Stimulated activated CD8-positive, alpha-beta memory T cell treated with anti-CD3 and anti-CD28 coated beads, Interleukin-12 subunit alpha, Interleukin-12 subunit beta, amount 100 ng/mL, for 24 hours (primary cell): ENCODE measurements around the gene CDK18.
A peak's percentile ranks its signal among the peaks of the same experiment; 100 is the strongest.

Experiments used
- DNase-seq: peaks from one replicate; pipeline ENCODE4 v3.0.0-alpha.2; 2020; ENCODE audit errors: extremely low read depth

CDK18 gene

DNA sequence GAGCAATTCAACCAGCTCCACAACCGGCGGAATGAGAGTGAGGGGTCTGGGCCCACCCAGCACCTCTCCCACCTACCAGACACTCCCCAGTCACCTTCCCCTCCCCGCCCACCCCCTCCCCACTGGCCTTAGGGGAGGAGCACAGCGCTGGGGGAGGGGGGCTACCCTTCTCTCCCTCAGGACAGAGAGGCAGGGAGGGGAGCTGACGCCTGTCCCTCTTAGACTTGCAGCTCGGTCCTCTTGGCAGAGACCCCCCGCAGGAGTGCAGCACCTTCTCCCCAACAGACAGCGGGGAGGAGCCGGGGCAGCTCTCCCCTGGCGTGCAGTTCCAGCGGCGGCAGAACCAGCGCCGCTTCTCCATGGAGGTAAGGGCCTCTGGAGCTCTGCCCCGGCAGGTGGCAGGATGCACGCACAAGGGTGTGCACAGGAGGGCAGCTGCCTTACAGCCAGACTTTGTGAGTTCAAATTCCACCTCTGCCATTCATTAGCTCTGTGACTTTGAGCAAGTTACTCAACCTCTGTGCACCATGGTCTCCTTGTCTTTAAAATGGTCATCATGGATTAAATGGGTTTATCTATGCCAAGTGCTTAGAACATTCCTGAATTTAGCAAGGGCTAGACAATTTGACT lies 18.9 kb downstream of the CDK18 start:
- DNase-seq, result no peak

DNA sequence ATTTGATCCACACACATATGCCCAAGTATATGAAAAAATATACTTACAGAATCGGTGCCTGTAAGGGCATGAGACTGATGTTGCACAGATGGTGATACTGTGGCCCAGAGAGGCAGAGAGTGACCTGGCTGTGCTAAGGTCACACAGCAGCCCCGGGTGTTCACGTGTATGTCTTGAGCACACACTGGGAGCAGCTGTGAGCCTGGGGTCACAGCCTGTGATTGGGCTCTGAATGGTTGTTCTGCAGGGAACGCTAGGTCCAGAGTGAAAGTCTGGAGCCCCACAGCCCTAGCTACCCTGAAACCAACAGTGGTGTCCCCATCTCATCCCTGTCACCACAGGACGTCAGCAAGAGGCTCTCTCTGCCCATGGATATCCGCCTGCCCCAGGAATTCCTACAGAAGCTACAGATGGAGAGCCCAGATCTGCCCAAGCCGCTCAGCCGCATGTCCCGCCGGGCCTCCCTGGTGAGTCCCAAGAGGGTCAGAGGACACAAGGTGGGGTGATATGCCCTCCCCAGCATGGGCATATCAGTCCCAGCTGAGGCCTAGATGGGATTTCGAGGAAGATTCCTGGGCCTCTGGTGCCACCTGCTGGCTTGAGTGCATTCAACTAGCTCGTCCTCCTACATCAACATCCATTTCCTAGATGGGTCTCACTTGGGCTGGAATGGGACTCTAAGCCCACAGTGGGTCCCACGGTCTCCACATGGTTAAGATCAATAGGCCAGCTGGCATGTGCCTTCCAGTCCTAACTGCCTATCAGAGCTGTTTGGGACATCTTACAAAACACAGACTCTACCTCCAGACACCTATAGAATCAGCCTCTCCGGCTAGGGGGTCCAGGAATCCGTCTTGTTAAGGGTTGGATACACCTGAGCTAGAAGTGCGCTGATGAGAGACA lies 19.7 kb downstream of the CDK18 start:
- DNase-seq, result peak; percentile 24

DNA sequence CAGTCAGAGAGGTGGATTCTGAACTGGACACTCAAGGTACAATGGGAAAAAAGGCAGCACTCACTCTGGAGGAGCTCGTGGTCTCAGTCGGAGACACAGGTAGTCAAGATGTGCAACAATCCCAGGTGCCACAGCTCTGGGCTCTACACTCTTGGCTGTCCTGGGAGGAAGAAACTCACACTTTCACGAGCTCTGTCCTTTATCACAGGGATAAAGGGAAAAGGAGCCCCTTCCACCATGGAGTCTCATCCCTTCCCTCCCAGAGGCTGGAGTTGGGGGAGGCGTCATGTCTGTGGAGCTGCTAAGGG lies 20.3 kb downstream of the CDK18 start:
- no peak for DNase-seq

DNA sequence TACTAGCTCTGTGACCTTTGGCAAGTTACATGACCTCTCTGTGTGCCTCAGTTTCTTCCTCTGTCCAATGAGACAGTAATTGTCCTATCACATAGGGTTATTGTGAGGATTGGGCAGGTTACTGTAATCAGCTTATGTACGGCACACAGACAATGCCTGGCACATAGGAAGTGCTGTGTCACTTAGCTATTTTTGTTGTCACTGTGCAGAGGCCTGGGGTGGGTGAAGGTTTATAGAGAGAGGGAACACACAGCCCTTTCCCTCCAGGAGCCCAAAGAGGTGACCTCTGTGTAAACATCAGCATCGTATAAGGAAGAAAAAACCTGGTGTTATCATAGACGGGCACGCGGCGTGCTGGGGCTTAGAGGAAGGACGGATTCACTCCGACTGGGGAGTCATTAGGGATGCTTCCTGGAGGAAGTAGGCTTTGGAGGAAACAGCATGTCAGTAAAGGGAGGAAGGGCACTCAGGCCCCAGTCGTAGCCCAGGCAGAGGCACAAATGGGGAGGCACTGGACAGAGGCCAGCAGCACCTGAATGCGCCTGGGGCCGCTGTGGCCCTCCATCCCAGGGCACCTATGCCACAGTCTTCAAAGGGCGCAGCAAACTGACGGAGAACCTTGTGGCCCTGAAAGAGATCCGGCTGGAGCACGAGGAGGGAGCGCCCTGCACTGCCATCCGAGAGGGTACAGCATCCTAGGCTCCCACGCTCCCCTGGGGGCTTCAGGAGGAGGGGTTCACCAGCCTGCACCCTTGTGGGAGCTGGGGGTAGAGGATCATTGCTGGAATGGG lies 21.2 kb downstream of the CDK18 start:
- no peak for DNase-seq

GRCh38 chr1:205526431-205526830 lies 22.0 kb downstream of the CDK18 start:
- DNase-seq, result no peak

- DNase-seq, result no peak
Measured at GRCh38 chr1:205527931-205528330, 23.5 kb downstream of the CDK18 start.

- no peak for DNase-seq
Measured at GRCh38 chr1:205528446-205528886, 24.0 kb downstream of the CDK18 start.

DNA sequence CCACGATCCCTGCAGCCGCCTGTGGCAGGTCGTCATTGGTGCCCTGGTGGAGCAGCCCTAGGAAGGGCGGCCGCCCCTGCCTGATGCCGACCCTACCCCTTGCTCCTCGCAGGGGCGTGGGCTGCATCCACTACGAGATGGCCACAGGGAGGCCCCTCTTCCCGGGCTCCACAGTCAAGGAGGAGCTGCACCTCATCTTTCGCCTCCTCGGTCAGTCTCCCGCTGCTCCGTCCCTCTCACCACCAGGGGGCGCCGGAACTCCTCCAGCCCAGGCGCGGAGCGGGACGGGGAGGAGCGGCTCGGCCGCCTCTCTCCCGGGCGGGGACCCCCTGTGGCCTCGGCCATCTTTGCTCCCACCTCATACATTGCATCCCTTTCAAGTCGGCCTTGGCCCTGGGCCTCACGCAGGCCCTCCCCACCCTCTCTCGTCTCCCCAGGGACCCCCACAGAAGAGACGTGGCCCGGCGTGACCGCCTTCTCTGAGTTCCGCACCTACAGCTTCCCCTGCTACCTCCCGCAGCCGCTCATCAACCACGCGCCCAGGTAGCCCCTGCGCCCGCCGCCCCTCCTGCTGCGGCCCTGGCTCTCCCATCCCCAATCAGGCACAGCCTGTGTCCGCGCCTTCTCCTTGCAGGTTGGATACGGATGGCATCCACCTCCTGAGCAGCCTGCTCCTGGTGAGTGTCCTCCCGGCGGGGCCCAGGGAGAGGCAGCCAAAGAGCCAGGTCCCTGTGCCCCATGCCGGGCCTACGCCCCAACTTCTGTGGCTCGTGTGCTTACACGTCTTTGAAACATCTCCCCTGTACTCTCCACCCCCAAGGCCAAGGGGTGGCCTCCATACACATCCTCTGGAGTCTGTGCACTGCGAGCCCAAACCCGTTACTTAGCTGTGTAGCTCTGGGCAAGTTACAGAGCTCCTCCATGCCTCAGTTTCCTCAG lies 24.7 kb downstream of the CDK18 start:
- DNase-seq, result peak; percentile 57

- no peak for DNase-seq
Measured at GRCh38 chr1:205530116-205530515, 25.6 kb downstream of the CDK18 start.

- no peak for DNase-seq
Measured at GRCh38 chr1:205531191-205532025, 26.9 kb downstream of the CDK18 start.

- DNase-seq, result no peak
Measured at GRCh38 chr1:205532026-205532898, 27.8 kb downstream of the CDK18 start.

- DNase-seq, result no peak
Measured at GRCh38 chr1:205532996-205533735, 28.7 kb downstream of the CDK18 start.

DNA sequence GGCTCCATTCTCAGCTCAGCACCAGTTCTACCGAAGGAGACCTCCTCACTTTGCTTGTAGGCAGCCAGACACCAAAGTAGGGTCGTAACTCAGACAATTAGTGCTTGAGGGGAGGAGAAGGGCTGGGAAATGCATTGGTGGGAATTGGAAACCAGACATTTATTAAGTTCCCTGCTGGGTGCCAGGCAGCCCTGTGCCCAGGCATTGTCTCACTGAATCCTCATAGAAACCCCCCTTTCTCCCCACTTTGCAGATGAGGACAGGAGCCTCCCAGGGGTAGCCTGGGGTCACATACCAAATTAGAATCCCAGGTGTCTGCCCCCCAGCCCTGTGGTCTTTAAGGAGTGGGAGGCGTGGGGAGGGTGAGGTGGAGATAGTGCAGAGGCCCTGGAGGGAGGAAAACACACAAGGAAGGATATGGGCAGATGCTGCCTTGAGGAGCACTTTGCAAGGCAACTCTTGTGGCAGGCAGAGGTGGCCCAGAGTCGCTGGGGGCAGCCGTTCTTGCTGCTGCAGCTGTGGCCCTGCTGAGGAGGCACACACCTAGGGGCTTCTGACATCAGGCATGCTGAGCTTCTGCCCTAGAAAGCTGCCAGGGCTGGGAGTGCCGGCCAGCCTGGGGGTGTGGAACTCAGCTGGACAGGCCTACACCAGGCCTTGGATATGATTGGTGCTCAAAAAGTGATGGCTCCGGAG lies 29.4 kb downstream of the CDK18 start:
- DNase-seq, result no peak

DNA sequence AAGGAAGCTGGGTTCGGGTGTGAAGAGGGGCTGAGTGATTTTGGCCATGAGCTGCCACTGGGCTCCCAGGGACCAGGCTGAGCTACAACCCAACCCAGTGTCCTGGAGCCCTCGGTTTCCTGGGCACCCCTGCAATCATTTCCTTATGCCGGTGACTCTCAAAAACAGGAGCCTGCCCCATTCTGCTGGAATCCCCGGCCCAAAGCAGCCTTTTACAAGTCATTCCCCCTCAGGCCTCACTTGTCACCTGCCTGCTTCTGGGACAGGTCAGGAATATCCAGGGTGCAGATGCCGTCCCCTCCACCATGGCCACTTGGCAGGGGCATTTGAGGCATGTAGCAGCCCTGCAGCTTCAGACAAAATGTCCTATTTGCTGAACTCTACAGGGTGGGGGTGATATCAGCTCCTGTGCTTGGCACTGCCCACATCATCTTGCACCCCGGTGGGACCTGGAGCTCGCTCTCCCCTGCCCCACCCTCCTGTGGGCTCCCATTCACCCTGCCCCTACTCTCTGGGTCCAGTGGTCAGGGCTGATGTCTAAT lies 30.0 kb downstream of the CDK18 start:
- no peak for DNase-seq

DNA sequence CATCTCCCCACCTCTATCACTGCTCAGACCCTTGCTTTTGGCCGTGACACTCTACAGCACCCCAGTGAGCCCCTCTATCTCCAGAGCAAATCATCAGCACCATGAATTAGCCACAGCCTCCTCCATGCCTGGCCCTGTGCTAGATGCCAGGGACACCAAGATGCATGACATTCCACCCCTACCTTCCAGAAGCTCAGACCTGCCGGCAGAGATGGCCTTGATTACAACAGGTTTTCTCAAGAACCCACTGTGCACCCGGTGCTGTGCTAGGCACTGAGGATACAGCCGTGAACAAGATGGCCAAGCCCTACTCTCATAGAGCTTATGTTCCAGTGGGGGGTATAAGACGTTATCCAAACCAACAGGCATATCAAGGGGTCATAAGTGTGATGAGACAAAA lies 30.6 kb downstream of the CDK18 start:
- no peak for DNase-seq

DNA sequence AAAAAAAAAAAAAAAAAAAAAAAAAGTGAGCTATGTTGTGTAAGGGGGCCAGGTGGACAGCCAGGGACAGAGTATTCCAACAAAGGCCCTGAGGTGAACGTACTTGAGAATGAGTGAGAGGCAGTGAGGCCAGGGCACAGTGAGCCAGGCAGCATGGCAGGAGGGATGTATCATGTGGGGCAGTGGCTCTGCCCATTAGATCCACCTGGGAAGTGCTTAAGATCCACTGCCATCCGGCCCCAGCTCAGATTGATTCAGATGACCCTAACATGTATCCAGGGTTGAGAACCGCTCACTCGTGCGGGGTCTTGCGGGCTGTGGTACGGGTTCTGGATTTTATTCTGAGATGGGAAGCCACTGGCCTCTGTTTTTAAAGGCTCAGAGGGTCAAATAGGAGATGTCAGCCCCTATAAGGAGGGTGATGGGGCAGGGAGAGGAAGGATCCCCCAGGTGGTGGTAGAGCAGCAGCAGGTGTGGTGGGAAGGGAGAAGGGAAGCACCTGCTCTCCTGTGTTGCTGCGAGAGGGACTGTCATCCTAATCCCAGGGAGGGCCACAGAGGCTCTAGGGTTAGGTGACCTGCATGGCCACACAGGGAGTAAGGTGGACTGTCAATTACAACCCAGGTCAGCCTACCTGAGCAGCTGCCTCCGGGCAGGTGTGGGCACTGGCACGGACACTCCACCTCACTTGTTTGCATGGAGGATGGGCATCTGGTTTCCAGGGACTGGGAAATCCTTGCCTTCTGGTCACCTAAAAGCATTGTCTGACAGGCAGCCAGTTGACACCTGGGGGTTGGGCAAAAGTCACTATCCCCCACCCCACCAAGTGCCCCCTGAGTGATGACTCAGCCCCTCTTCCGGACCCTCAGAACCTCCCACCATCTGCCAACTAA lies 31.6 kb downstream of the CDK18 start:
- no peak for DNase-seq
